Endometrial microvascular endothelial cells (primary cell): ENCODE results near the gene CIAO2A. TPM values are rescaled to one million over a fixed set of nuclear protein-coding genes. Genes with fewer than 3 reads are reported as not detected.

ENCODE experiments used
- in situ Hi-C: cut with HindIII; loops from 2 replicates; pipeline ENCODE4 v1.10.0; 2017; ENCODE audit warnings: low sequenced_read_pairs, low pct_unique_long_range_greater_than_20kb; ENCODE audit errors: inconsistent ontology term
- total RNA-seq: library from RNA; depleted of rRNA; stranded (reverse); fragments of >200 nt; gene quantifications from one replicate; pipeline ENCODE4 v1.2.3, GENCODE V29; 2015; ENCODE audit errors: inconsistent ontology term

The CIAO2A gene
- total RNA-seq, 1 donor from 2014 or later, result 72.7 TPM

DNA sequence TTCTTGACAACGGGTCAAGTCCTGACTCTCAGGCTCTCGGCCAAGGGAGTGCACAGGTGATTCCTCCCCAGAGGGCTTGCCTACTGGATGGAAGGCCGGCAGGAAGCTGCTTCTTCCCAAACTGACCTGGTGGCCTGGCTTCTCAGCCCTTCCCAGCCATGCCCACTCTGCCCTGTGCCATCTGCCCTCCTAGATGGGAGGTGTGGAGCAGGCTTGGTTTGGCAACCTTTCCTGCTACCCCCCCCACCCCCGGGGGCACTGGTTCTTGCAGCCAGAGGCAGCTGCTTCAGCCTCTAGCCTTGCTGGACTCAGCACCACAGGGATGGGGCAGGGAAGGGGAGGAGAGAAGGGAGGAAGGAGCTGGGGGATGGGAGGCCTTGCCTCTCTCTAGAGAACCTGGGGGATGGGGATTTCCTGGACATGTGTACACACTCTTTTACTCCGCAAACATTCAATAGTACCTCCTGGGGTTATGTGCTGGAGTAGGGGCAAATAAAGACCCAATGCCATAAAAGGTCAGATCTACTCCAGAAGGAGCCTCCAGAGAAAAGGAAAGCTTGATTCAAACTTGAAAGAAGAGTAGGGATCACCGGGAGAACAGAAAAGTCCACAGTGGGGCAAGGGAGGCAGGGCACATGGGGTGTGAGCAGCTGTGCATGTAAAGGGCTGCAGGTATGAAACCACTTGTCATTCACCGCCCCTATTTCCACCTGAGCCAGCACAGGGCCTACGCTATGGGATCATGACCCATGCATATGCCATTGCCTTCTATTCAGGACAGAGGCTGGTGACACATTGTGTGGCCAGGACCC is 43.2 kb downstream of the CIAO2A start:
- in situ Hi-C loops, result no loop called here

DNA sequence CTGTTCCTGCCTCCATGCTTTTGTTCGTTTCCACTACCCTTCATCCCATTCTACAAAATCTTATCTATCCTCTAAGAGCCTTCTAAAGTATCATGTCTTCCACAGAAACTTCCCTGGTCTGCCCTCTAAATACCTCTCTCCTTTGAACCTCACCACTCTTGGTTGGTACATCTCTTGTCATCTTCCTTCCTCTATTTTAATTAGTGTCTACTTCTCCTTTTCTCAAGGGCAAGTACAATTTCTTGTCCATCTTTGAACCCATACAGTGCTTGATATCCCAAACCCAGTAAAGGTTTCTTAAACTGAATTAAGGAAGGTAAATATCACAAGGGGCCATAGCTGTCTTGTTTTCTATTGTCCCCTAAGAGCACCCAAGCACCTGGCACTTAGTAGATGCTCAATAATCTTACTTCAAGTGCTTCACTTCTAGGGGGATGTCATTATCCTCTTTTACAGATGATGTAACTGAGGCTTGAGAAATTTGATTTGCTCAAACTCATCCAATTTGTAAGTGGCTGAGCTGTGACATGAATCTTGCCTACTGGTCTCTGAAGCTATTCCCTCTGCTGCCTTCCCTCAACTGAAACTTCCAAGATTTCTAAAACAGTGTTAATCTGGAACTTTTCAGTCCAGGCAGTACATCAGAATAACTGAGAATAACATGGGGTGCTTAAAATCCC is 44.7 kb downstream of the CIAO2A start:
- in situ Hi-C loops, result no loop called here

DNA sequence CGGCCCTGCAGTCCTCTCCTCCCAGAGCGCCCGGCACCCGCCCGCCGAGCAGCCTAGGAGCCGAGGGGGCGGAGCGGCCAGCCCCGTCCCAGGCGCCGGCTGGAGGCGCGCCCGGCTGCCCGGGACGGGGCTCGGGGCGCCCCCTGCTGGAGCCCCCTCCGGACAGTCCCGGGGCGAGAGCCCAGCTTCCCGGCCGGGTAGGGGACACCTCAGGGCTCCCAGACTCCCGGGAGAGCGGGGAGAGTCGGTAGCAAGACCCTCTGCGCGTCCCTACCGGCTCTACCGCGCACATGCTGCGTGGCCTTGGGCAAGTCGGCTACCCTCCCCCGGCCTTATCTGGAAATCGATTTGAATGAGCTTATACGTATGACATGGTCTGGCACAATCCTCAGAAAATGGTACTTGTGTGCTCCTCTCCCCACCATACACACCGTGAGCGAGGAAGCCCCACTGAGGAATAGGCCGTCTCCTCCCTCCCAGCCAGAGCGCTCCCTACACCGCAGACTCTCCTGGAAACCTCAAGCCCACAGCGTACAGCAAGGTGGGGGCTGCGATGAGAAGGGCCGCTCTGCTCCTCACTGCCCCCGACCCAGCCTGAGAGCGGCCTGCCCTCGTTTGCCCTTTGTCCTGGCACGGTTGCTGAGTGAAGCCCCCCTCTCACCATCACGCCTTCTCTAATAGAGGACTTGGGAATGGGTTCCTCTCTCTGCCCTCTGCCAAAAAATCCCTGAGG is 47.1 kb downstream of the CIAO2A start, which contains the start of gene DAPK2:
DAPK2 (minus strand) TSS at position 65 of the 733 bp plus-strand sequence. CDS start 6,224 bp downstream, outside the sequence.
- in situ Hi-C loops, result no loop called here

DNA sequence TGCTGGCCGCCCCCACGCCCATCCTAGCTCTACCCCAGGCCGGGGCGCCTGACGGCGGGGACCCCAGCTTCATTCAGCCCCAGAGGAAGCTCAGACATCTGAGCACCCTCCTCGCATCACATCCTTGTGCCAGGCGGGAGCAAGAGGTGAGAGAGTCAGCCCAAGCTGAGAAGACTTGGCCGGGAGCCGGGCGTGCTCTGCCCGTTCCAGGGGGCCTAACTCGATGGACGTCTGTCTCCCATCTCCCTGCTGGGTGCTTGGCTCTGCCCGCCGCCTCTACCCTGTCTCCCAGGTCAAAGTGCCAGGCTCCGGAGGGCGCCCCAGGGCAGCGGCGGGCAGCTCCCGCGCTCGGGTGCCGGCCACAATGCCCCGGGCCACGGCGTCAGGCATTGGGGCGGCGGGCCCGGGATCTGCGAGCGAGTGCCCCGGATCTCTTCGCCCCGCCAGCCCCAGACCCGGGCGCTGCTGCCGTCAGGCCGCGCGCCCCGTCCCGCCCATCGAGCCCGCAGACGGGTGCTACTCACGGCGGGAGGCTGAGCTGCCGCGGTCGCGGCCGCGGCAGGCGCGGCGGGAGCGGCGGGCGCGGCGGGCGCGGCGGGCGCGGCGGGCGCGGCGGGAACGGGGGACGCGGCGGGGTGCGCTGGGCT is 47.7 kb downstream of the CIAO2A start:
- in situ Hi-C loops, result no loop called here

DNA sequence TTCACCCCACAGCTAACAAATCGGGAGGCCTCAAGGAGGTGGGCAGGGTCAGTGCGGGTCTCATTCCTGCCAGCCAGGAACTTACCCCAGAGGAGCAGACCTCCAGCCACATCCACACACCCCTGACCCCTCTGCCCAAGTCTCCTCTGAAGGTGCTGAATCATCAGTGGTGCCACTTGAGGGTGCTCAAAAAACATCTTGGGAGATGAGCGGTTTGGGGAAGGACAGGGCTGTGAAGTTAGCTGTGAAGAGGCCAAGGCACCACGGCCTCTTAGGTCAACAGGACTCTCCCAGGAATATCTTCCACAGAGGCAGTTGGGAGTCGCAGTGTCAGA is 48.6 kb downstream of the CIAO2A start:
- in situ Hi-C loops, result no loop called here

DNA sequence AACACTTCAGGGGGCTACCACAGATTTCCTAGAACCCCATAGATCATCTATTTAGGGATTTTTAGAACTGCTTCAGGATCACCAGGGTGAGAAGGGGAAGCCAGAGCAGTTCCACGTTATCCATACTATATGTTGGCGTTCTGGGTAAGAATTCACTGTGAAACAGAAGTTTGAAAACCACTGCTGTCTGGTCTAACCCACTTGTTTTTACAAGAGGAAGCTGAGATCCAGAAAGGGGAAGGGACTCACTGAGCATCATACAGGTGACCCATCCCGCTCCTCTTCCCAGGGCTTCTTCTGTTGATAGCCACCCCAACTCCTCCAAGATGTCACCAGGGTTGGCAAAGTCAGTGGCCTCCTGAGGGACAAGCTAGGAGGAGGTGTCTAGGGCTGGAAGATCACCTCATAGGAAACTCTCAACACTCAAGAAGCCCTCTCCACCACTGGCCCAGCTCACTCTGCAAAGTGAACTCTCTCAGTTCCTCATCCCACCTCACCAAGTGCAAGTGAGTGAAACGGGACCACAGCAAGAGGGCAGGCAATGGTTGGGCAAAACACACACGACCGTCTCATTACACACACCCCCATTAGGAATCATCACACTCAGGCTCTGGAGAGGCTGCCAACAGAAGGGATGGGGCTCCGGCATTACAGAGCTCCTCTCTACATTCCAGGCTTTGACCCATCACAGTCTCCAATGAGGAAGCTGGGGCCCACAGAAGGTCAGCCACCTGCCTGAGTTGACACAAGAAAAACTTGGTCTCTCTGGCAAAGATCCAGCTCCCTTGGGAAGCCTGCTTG is 49.1 kb downstream of the CIAO2A start:
- in situ Hi-C loops, result no loop called here

DNA sequence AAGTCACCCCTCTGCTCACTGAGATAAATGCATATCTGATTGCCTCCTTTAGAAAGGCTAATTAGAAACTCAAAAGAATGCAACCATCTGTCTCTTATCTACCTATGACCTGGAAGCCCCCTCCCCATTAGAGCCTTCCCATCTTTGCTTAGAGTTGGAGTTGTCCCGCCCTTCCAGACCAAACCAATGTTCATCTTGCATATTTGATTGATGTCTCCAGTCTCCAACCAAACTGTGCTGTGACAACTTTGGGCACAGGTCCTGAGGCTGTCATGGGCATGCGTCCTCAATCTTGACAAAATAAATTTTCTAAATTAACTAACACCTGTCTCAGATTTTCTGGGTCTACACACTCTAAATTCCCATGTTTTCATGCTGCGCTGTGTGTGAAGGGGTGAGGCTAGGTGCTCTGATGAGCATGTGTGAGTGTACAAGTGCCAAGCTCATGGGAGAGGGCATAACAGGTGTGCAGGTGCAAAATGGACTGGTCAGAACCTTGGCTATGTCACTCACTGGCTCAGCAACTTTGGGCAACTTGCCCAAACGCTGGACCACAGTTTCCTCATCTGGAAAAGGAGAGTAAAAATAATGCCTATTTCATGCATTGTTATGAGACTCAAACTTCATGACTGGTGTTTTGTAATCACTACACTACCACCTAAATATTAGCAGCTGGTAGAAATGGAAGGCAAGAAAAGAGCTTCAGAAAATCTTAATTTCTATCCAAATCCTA is 54.6 kb downstream of the CIAO2A start:
- in situ Hi-C loops, result no loop called here

DNA sequence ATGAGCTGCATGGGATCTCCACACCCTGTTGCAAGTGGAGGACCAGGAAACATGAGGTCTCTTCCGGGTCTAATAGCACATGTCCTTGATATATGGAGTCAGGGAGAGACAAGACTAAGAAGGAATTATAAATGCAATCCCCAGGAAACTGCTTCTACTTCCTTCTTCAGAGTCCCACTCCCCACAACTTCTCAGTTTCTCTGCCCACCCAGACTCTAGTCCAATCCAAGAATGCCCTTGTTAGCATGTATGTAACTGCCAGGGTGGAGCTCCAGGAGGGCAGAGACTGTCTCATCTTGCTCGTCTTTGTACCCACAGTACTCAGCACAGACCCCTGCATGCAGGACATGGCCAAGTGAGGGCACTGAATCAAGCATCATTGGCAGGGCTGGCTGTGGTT is 55.7 kb downstream of the CIAO2A start:
- in situ Hi-C loops, result no loop called here

DNA sequence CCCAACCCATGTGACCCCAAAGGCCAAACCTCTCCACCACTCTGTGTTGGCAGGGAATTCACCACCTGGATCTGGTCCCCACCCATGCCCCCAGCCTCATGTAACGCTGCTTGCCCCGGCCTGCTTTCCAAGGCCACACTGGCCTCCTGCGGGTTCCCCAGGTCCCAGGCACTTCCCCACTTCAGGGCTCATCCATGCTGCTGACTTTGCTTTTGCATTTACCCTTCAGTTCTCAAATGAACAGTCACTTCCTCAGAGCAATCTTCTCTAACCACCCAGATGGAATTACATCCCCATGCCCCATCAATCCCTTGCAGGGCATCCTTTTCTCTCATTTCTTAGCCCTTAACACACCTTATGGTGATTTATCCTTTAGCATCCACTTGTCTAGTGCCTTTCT is 56.5 kb downstream of the CIAO2A start:
- in situ Hi-C loops, result no loop called here

DNA sequence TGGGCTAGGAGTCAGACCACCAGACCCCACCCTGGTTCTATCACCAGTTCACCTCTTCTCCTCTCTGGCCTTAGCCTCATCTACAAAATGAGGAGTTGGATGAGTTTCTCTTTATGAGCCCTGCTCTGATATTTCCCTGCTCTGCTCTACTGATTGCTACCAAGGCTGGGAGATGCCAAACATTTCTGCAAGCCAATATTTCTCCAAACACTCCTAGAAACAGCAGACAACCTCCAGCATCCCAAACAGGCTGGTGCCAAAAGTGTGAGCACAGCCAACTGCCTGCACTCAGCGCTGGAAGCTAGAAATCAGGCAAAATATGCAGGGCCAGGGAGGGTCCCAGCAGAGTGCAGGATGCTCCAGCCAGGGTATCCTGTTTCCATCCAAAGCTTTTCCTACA is 58.1 kb downstream of the CIAO2A start:
- in situ Hi-C loops, result no loop called here

DNA sequence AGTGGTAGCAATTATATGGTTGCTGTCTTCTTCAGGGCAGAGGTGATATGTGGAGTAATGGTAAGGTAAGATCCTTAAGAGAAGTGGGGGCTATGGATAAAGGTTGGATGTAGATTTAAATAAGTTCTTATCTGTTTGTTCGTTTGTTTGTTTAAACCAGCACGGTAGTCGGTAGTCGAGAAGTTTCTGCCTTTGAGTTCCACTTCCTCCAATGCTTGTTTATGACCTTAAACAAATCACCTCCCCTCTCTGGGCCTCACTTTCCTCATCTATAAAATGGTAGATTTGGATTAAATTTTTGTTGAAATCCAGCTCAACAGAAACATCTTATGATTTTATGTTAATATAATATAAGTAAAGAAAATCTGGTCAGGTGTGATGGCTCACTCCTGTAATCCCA is 59.1 kb downstream of the CIAO2A start:
- in situ Hi-C loops, result no loop called here

DNA sequence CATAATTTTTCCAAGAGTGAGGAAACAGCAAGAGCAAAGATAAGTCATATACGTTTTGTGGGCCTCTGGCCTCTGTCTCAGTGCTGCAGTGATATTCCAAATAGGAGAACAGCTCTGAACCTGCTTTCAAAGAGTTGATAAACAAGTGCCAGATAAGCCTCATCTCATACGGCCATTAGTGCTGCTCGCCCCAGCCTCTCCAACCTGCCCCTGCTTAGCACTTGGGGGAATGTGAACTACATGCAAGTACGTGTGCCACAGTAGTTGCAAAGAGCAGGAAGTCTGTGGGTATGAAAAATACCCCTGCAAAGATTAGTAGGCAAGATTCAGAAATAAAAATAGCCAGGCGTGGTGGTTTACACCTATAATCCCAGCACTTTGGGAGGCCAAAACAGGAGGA is 61.3 kb downstream of the CIAO2A start:
- in situ Hi-C loops, result no loop called here

DNA sequence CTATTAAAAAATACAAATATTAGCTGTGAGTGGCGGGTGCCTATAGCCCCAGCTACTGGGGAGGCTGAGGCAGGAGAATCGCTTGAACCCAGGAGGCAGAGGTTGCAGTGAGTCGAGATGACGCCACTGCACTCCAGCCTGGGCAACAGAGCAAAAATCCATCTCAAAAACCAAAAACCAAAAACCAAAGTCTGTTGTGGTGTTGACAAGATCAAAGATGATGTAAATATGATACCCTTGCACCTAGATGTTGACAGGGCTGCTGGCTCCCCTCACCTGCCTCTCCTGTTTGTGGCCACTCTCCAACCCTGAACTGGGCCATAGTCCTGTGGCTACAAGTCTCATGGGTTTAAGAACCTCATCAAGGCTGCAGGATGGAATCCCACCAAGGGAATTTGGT is 63.5 kb downstream of the CIAO2A start:
- in situ Hi-C loops, result no loop called here

DNA sequence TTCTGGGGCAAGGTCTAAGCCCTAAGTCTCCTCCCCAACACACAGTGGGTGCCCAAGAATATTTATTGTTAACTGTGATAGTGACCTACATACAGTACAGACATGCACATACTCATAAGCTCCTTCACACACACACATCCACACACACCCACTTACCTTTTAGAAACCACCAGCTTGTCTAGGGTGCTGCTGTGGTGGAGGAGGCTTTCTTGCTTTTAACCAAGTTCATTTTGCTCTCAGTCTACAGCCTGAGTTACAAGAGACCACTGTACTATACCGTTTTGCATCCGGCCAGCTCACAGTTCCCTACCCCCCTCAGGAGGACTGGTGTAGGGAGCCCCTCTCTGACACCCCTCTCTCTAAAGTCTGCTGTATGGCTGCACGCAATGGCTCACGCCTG is 64.0 kb downstream of the CIAO2A start:
- in situ Hi-C loops, result no loop called here

DNA sequence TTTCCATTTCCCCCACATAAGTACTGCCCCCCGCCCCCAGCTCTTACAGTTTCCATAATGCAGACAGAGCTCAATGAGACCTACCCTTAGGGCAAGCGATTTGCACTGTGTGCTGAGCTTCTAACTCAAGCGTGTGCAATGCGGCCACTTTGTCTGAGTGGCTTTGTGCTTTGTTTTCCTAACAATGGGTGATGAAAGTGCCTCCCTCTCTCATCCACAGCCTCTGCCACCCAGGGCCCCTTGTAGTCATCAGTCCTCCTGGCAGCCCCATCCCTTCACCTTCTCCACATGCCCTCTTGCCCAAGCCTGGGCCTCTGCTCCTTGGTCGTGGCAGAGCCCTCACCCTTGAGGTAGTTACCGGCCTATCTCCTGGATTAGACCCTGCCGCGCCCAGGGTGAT is 64.5 kb downstream of the CIAO2A start:
- in situ Hi-C loops, result no loop called here

DNA sequence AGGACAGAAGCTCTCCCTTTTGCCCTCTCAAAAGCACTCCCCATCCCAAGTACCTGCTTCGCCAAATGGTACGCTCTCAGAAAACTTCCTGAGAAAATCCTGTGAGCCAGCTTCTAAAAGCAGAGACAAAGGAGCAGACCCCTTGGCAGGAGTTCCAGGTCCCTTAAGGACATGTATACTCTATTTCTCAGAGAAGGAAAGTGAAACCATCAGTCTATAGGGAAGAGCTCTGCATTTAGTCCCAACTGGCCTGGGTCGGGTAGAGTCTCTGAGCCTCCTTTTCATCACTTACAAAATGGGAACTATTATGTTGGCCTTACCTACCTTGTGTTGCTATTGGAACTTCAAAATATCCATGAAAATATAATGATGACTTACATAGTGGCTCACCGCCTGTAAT is 67.0 kb downstream of the CIAO2A start:
- in situ Hi-C loops, result no loop called here

DNA sequence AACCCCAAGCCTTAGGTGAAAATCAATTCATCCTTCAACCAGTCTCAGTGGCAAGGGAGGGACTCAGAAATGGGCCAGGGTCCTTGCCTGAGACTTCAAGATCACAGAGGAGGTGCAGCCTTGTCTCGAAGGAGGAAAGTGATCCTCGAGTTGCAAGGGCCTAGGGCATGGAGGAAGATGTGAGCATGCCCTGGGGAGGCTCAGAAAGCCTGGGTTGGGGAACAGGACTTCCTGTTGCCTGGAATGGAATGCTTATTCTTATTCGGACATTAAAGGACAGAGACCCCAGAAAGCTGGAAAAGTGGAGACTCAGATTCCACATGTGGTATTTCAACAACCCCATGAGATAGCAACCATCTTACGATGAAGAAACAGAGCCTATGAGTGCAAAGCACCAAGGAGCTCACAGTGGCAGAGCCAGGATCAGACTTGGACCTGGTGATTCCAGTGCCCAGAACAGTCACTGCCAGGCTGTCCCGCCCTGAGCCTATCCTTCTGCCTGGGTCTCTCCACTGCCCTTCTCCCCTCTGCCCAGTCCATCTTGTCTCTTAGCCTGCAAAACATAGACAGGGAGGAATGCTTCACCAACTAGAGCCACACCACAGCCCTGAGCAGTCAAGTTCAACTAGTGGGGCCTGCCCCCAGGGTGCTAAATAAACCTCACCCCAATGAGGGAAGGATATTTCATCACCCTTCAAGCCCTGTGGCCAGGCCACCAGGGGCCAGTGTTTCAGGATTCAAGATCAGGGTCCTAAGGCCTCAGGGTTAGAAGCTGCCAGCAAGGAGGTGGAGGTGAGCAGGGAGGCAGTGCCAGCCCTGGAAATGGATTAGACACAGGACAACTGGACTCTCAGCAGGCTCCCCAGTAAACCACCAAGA is 69.2 kb downstream of the CIAO2A start:
- in situ Hi-C loops, result no loop called here
